ENCODE data around the gene ATF2. TPM values are rescaled to one million over a fixed set of nuclear protein-coding genes. Genes with fewer than 3 reads are reported as not detected.
"Not testable (repeated sequence)": the region's sequence is repeated elsewhere in the genome, so short reads cannot be mapped to it uniquely, and the experiment has no call there.

ATF2 gene
- total RNA-seq, 1 donor from 2014 or later: 57.9 TPM

DNA sequence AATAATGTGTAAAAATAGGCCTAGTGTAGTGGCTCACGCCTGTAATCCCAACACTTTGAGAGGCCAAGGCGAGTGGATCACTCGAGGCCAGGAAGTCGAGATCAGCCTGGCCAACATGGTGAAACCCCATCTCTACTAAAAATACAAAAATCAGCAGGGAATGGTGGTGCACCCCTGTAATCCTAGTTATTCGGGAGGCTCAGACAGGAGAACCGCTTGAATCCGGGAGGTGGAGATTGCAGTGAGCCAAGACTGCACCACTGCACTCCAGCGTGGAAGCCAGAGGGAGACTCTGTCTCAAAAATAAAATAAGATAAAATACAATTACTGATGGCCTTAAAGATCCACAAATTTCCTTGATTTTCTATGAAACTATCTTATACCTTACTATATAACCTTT lies 3.8 kb downstream of the ATF2 start:
- no peak for DNase-seq (ENCODE audit: low spot score)

DNA sequence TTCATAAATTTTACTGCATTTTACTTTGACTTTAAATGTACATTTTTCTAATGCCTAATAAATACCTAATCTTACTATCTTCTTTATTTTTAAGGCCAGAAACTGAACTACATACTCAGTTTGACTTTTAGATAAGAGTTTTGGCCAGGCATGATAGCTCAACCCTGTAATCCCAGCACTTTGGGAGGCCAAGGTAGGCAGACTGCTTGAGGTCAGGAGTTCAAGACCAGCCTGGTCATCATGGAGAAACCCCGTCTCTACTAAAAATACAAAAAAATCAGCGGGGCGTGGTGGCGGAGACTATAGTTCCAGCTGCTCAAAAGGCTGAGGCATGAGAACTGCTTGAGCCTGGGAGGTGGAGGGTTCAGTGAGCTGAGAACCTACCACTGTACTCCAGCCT lies 9.1 kb downstream of the ATF2 start:
- no peak for DNase-seq (ENCODE audit: low spot score)

DNA sequence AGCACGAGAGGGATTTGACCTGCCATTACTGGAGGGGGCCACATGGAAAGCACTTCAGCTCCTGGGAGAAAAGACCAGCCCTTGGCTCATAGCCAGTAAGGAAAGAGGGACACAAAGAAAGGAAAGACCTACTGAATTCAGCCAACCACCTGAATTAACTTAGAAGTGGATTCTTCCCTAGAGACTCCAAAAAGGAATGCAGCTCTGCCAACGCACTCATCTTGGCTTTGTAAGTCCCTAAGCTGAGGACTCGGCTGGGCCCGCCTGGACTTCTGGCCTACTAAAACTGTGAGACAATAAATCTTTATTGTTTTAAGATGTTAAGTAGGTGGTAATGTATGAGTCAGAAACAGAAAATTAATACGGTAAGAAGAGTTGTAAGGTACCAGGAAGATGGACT lies 11.5 kb downstream of the ATF2 start:
- DNase-seq (ENCODE audit: low spot score): no peak

DNA sequence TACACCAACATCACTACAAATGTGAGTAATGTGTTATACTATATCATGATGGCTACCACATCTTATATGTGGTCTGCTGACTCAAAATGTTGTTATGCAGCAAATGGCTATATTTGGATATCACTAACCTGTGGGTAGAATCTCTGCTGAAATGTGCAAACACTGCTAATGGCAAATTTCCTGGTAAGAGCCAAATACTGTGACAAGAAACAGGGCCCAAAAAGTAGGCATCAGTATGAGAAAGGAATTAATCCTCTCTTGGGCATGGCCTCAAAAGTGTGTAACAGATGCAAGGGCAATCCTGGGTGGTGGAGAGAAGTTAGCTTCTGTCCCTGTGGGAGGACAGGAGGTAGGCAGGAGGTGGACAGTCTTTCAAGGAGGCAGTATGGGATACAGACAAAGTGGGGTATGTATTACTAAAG lies 13.3 kb downstream of the ATF2 start:
- DNase-seq (ENCODE audit: low spot score): no peak

DNA sequence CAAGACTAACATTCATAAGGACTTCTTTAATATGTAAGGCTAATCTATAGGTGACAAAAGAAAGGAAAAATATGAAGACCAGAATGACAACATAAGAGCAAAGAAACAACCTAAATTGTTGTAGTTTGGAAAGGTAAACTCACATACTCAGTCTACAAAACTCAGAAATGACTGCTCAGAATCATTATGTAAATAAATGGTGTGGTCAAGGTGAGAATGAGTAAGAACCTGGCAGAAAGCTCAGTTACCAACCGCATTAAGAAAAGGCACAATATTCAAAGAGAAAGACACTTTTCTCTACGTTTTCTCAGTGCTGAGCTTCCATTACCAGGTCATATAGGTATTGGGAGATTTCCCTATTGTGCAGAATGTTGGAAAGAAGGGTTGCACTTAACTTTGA lies 15.8 kb downstream of the ATF2 start:
- no peak for DNase-seq (ENCODE audit: low spot score)

DNA sequence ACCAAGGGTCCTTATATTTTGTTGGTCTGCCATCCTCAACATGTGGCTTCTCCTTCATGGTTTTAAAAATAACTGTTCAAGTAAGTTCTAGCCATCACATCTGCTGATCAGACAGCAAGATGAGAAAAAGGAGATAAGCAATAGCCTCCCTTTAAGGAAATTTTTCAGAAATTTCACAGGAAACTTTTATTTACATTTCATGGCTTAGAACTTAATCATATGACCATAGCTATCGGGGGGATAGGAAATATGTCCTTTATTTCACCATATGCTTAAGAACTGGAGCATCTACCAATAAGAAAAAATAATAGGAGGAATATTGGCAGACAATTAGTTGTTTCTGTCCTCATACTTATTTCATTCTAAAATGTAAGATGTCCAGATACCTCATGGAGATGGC lies 16.2 kb downstream of the ATF2 start:
- DNase-seq (ENCODE audit: low spot score): no peak

DNA sequence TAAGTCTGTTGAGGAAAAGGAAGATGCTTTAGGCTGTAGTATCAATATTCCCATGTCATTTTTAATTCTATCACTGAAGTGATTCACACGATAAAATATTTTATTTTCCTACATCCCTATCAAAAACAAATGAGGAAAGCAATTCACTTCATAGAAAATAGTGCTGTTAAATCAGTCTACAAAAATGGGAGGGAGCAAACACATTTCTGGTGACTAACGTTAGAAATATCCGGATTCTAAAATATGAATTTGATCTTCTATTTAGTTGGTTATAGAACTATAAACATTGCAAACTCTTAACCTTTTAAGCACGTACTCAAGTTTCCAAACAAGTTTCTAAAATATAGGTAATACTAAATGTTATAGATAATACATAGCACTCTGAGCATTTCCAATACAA lies 20.8 kb downstream of the ATF2 start:
- no peak for DNase-seq (ENCODE audit: low spot score)

DNA sequence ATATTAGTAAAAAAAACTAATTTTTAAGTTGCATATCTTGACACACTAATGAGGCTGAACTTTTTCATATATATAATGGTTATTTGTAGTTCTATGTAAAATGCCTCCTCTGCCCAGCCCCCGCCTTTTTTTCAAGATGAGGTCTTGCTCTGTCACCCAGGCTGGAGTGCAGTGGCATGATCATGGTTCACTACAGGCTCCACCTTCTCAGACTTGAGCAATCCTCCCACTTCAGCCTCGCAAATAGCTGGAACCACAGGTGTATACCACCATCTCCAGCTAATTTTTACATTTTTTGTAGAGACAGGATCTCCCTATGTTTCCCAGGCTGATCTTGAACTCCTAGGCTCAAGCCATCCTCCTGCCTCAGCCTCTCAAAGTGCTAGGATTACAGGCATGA lies 24.3 kb downstream of the ATF2 start:
- DNase-seq (ENCODE audit: low spot score): no peak

DNA sequence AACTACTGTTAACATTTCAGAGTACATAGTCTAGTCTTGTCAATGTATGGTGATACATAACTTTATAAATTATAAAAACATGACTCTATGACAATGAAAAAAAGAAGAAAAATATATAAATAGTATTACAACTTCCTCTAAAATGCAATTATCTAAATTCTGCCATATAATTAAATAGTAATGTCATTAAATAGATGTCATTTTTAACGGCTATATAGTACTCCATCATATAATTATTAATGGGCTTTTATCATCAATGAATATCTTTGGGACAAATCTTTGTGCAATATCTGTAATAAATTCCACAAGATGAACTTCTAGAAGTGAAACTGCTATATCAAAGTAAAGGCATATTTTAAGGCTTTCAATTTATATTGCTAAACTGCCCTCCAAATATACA lies 24.8 kb downstream of the ATF2 start:
- DNase-seq (ENCODE audit: low spot score): no peak

DNA sequence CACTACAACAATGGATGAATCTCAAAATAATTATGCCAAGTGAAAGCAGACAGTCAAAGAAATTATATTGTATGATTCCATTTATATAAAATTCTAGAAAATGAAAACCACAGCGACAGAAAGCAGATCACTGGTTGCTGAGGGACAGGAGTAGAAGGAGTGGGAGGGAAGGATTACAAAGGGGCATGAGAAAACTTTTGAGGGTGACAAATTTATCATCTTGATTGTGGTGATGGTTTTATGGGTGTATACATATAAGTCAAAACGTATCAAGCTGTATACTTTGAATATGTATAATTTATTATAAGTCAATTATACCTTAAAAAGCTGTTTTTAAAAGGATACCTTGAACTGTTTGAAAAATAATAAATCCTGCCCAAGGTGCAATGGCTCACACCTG lies 27.7 kb downstream of the ATF2 start:
- no peak for DNase-seq (ENCODE audit: low spot score)

DNA sequence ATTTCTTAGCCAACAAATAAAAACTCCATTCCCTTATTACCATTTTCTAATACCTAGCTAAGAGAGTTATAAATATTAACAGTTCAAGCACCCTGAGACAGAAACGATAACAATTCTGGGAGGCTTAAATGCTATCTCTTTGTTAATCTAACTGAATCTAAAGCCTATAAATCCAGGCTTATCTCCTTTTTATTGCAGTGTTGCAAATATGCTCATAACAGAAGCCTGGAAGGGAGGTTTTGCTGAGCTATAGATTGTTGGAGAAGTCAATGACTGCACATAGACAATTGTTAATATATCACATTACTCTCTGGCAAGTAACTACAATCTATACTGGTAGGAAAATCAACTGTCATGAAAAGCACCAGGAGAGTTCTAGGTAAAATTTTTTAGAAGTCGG lies 30.2 kb downstream of the ATF2 start:
- no peak for DNase-seq (ENCODE audit: low spot score)

DNA sequence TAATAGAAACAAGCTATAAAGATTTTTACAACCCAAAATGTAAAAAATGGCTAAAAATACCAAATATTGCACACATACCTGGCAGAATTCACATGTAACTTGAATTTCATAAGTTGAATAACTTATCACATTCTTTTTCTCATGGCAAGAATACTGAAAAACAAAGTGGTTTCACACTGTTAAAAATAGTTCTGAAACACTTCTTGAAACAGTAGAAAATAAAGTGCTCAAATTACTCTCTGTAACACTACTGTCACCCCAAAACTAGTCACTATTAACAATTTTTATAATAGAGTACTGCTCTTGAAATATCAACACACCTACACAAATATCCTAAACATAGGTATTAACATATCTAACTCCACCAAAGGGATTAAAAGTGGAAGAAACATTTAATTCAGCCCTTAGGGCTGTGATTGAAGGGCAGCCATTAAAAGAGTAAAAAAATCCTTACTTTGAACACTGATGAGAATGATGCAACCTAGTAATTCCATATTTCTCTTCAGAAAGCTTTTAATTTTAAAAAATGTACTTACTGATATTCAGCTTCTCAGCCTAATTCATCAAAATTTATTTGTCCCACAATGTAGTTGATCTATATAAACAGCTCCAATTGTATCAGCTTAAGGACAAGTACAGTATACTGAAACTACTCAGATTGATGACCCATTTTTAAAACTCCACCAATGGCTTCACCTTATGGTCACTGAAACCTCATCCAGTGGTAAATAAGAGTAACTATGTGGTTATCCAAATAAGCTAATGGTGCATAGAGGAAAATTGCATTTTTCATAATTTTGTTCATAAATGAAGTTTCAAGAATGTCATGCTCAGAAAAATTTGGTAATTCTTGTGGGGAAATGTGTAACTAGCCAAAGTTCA lies 31.4 kb downstream of the ATF2 start:
- DNase-seq (ENCODE audit: low spot score): no peak

DNA sequence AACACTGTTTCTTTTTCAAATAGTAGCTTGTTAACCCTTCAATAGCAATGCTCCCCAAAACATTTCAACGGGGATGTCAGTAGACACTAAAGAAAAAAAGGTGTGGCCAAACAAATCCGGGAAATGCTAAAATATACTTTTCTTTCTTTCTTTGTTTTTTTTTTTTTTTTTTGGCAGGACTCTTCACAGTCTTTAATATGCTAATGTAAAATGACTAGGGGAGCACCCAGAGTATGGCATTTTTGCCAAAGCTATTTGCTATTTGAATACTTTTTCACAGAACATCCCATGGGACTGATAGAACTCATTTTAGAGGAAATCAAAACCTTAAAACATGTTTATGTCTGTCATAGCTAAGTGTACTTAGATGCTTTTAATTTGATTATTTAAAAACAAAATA lies 32.1 kb downstream of the ATF2 start:
- no peak for DNase-seq (ENCODE audit: low spot score)

DNA sequence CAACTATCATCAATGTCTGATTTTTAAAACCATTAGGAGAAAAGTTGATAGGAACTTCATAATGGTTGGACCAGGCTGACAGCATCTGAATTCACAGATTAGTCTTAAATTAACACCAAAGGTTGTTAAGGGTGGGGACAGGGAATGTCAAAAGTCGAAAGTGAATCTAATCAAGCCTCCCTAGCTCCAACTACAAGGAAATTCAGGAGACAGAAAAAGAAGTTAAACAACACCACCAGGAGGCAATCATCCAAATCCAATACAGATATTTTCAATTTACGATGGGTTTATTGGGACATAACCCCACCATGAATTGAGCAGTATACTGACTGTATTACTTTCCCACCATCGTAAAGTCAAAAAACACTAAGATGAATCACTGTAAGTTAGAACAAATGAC lies 32.8 kb downstream of the ATF2 start:
- DNase-seq (ENCODE audit: low spot score): no peak

DNA sequence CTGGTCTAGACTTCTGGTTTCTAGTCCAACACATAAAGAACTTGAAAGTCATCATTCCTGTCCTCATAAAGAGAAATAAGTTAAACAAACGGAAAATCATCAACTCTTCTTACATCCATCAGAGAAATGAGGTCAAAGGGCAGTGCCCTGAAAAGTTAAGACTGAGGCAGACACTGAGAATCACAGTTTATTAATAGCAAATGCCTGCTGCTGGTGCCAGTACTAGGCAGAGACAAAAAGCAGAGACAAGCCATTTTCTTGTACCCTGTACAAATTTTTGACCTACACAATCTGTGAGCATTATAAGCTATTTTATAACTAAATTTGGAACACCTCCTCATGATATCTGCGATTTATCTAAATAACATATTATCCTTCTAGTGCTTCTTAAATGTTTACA lies 36.8 kb downstream of the ATF2 start:
- DNase-seq (ENCODE audit: low spot score): no peak

DNA sequence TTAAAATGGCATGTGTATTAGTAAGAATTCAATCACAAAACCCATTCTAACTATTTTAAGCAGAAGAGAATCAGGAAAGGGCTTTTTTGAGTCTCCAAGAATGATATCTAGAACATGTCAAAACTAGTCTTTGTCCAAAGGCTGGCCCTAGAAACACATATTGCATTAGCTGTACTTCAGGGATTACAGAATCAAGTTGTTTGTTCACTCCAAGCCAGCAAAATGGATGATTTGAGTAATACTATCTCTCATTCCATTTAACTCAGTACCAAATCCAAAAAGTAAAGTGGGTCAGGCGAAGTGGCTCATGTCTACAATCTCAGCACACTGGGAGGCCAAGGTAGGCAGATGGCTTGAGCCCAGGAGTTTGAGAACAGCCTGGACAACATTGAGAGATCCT lies 41.3 kb downstream of the ATF2 start:
- DNase-seq (ENCODE audit: low spot score): no peak

DNA sequence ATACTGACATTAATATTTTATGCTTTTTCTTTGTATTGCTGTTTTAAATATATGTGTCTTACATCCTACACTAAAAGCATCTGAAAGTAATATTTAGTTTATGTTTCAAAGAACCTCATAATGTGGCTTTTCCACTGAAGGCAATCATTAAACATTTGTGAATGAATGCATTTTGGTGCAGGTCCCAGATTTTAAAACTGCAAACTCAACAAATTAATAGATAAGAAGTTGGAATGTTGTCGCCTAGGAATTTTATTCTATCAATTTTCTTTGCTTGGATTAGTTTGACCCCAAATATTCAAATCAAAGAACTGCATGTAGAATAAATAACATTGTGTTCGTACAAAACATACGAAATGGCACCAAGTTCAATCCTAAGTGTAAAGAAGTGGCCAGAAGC lies 44.7 kb downstream of the ATF2 start:
- no peak for DNase-seq (ENCODE audit: low spot score)

DNA sequence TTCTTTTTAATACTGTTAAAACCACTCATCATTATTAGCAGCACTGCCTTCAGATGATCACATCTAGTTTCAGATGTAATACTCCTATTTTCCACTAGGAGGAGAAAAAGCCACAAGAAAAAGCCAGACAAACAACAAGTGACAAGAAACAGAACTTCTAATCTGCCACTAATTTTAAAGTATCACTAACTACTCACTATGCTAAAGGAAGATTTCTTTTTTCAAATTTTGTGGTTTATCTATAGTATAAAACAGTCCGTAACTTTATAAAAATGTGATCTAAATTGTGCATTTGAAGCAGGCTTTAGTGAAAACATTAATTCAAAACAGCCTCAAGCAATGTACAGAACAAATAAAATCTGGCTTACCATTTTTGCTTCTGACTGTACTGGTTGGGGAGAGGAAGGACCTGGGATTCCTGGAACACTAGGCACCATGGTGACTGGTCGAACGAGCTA lies 56.8 kb downstream of the ATF2 start:
- DNase-seq (ENCODE audit: low spot score): no peak

DNA sequence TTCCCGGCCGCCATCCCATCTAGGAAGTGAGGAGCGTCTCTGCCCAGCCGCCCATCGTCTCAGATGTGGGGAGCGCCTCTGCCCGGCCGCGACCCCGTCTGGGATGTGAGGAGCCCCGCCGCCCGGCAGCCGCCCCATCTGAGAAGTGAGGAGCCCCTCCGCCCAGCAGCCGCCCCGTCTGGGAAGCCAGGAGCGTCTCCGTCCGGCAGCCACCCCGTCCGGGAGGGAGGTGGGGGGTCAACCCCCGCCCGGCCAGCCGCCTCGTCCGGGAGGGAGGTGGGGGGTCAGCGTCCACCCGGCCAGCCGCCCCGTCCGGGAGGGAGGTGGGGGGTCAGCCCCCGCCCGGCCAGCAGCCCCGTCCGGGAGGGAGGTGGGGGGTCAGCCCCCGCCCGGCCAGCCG lies 59.9 kb downstream of the ATF2 start:
- not testable (repeated sequence) for DNase-seq (ENCODE audit: low spot score)

DNA sequence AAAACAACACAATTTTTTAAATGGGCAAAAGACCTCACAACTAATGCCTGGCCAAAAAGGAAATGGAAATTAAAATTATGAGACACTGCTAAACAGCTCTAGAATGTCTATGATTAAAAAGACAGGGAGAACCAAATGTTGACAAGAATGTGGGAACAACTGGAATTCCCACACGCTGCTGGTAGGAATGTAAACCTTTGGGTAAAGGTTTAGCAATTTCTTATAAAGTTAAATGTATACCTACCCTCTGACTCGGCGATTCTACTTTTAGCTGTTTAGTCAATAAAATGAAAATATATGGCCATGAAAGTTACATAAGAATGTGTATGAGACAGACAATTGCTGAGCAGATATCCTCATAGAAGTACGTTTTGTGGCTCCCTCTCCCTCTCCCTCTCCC lies 60.9 kb downstream of the ATF2 start:
- no peak for DNase-seq (ENCODE audit: low spot score)

DNA sequence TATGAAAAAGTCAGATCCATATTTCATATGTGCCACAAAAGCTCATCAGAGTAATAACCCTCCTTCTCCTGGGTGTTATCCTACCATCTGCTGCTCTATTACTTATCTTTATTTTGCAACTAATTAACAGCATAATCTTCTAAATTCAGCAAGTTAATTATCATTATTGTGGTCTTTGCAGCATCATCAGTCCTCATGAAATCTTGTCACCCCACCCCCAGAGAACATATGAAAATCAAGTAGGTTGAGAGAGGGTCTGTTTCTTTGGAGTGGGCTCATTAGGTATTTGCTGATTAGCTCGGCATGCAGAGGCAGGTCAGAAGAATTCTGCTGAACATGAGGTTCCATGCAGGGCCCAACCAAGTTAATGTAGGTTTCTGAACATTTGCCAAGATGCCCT lies 64.8 kb downstream of the ATF2 start:
- DNase-seq (ENCODE audit: low spot score): no peak

DNA sequence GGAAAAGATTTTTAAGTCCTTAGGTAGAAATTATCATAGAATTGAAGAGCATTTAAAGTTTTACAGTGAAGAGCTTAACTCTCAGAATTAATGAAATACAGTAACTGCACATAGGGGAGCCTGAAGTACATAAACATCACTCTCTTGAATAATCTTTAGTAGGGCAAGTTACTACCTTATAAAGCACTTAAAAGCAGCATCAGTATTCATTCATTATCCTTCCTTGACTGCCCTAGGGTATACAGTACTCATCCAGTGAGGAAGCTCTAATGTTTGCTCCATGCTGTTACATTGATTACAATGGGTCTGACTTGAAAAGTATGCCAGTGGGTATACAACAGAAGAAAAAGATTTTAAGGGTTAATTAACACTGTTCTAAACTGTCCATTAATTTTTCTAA lies 66.5 kb downstream of the ATF2 start:
- DNase-seq (ENCODE audit: low spot score): no peak

DNA sequence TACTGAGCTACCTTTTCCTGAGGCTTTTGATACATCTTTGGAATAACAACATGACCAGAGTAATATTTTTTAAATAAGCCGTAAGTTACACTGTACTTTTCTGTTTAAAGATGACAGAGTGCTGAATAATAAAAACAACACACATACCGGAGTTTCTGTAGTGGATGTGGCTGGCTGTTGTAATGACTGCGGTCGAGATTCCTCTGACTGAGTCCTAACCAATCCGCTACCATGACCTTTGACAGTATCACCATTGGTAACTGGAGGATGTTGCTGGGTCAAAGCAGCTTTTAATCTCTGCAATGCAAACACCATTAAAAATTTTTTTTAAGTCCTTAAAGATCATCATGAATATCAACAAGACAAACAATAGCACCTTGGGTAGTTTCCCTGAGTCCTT lies 70.7 kb downstream of the ATF2 start:
- DNase-seq (ENCODE audit: low spot score): no peak

DNA sequence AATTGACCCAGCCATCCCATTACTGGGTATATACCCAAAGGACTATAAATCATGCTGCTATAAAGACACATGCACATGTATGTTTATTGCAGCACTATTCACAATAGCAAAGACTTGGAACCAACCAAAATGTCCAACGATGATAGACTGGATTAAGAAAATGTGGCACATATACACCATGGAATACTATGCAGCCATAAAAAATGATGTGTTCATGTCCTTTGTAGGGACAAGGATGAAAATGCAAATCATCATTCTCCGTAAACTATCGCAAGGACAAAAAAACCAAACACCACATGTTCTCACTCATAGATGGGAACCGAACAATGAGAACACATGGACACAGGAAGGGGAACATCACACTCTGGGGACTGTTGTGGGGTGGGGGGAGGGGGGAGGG lies 83.9 kb downstream of the ATF2 start:
- DNase-seq (ENCODE audit: low spot score): not testable (repeated sequence)
